Esophagus muscularis mucosa (tissue), 3 donors: ENCODE measurements around the gene TVP23C.

ENCODE experiments used
- CTCF ChIP-seq, 3 experiments: fragments of 200-600 bp in 2 of 3; fragments of 450-650 bp in 1 of 3; sonication (generic) in 2 of 3; IDR thresholded peaks; one replicate each; pipeline ENCODE4 v1.5.1; 2017 to 2019; ENCODE audit warnings: antibody characterized with exemption in 3 of 3, mild to moderate bottlenecking in 2 of 3, moderate library complexity in 1 of 3
- POLR2A ChIP-seq: fragments of 450-650 bp; IDR thresholded peaks from one replicate; pipeline ENCODE4 v1.6.1; 2017; ENCODE audit warnings: antibody characterized with exemption, moderate library complexity, mild to moderate bottlenecking, low read depth
- POLR2AphosphoS5 ChIP-seq, 2 donors: sonication (generic); formaldehyde crosslinking; IDR thresholded peaks; one replicate each; pipeline ENCODE4 v1.6.1; 2017; ENCODE audit warnings: antibody characterized with exemption in 2 of 2

GRCh38 chr17:15456972-15457722, 106.1 kb downstream of the TVP23C start:
- TF ChIP-seq CTCF (IDR thresholded peaks at IDR 0.05) = peak; percentile 41 to 50 (median 42)
- TF ChIP-seq POLR2A = no peak
- peak; percentile 48 to 73 for TF ChIP-seq POLR2AphosphoS5 (IDR thresholded peaks at IDR 0.05)
